PC-9 (cell line): ENCODE measurements around the gene SNX32.

Experiments used
- CTCF ChIP-seq: fragments of 200-600 bp; sonication (generic); conservative IDR thresholded peaks from 2 replicates; pipeline ENCODE4 v1.6.1; 2017; ENCODE audit warnings: mixed run types, antibody characterized with exemption, mild to moderate bottlenecking, moderate library complexity
- EZH2 ChIP-seq: fragments of 200-600 bp; sonication (generic); IDR thresholded peaks from 2 replicates; pipeline ENCODE4 v1.8.0; 2017; ENCODE audit warnings: antibody characterized with exemption, low read depth

GRCh38 chr11:65866509-65867283 lies 32.9 kb downstream of the SNX32 start:
- TF ChIP-seq CTCF (no peak), EZH2 (no peak)
